Measurements from ENCODE around the gene PIGW. TPM values are rescaled to one million over a fixed set of nuclear protein-coding genes. Genes with fewer than 3 reads are reported as not detected.
"Not testable (repeated sequence)": the region's sequence is repeated elsewhere in the genome, so short reads cannot be mapped to it uniquely, and the experiment has no call there.

The PIGW gene
- polyA plus RNA-seq, 3 donors from 2014 or later = 7.2 to 18.8 (median 11.3) TPM

DNA sequence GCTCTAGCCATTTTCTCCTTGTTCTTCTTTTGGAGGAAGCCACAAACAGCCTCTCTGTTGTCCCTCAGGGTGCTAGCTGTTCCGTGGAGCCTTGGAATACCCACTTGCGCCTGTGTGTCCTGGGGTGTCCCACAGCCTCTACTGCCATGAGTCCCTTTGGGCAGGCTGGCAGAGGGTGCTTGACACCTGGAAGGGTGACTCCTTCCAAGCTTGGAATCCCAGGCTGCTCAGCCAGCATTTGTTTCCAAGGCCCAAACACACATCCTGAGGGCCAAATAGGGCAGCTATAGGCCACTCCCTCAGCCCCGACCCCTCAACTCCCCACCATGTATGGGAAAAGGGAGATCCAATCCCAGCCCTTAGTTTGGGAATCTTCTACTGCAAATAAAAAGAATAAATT lies 33.4 kb upstream of the PIGW start:
- no peaks in the 10 kb centered on the region for H3K9me3 Mint-ChIP-seq
- no peak overlapping the region for H3K4me3 Mint-ChIP-seq

DNA sequence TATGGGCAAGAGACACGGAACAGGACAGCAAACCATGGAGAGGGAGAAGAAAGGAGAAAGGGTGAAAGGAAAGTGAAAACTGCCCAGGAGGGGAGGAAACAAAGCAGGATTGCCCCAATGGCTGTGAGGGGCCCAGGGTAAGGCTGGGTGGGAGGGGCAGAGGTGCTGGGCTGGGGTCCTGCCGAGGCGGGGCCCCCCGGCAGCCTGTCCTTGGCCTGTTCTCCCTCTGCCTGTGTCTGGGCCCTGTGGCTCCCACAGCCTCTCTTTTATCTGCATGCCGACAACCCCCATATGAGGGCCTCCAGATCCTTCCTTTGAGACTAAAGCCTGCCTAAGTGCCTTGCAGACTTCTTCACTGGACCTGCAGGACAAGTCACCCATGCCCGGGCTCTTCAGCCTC lies 32.8 kb upstream of the PIGW start:
- Mint-ChIP-seq H3K9me3 (no peaks in the 10 kb centered on the region), H3K4me3 (no peak overlapping the region), H3K4me1 (no peaks in the 10 kb centered on the region), H3K36me3 (peaks cover 0 to 25% (median 14%) of the 10 kb centered on the region in 3 donors), H3K27me3 (ENCODE audit: low read depth in 3 of 3) (peaks cover 0 to 2% (median 1%) of the 10 kb centered on the region in 3 donors), H3K27ac (peak overlapping the region in 1 of 6 donors; percentile 66)
- no peak for DNase-seq

More for the DNA sequence above, 33.4 kb upstream of the PIGW start:
- peaks cover 4 to 30% (median 10%) of the 10 kb centered on the region in 3 donors for H3K36me3 Mint-ChIP-seq
- DNase-seq = no peak
- no peak overlapping the region for H3K27ac Mint-ChIP-seq
- H3K4me1 Mint-ChIP-seq = no peaks in the 10 kb centered on the region
- H3K27me3 Mint-ChIP-seq (ENCODE audit: low read depth in 3 of 3) = peaks cover 0 to 2% (median 0%) of the 10 kb centered on the region in 3 donors

DNA sequence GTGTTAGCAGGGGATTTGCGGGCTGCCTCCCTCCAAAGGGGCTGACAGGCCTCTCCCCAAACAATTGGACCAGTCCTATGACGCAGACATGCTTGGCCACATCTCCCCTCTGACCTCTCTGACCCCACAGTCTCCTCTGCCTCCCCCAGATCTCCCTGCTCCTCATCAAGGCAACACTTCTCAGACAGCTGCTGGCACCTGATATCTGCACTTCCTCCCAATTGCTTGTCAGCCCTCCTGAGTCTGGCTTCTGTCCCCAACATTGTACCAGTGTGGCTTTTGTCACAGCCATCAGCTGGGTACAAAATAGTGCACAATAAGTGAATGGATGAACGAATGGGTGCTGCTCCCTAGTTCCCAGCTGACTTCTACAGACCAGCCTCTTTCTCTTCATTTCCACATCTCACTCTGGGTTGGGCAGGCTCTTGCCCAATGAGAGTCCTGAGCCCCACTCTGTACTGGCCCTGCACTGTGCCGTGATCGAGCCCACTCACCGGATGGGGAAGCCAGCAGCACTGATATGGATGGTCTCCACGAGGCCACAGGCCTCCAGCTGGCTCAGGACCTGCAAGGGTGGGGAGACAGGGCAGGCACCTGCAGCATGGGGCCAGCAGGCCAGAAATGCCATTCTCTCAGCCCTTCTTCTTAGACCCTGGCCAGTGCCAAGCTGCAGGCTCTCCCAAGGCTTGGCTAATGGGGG lies 31.2 kb upstream of the PIGW start:
- Mint-ChIP-seq H3K27ac (peak overlapping the region in 1 of 6 donors; percentile 48), H3K4me1 (no peaks in the 10 kb centered on the region), H3K4me3 (no peak overlapping the region), H3K27me3 (ENCODE audit: low read depth in 3 of 3) (peaks cover 0 to 2% (median 1%) of the 10 kb centered on the region in 3 donors), H3K36me3 (peaks cover 0 to 23% (median 14%) of the 10 kb centered on the region in 3 donors), H3K9me3 (no peaks in the 10 kb centered on the region)
- DNase-seq = no peak

DNA sequence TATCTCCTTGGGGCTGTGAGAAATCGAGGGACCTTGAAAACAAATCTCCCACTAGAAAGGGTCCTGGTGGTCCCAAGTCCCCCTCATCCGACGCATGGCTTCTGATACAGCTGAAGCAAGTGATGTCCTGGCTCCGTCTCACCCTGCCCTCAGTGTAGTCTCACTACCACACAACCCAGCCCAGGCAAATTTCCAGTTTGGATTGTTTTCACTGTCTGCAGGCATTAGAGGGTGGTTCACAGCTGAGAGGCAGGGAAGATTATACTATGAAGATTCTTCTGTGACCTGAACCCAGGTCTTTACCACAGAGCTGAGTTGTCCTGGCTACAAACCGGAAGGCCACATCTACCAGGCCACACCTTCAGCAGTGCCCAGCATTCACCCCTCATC lies 30.6 kb upstream of the PIGW start:
- no peak for DNase-seq
- Mint-ChIP-seq H3K27me3 (ENCODE audit: low read depth in 3 of 3) (peaks cover 0 to 2% (median 1%) of the 10 kb centered on the region in 3 donors), H3K4me1 (no peaks in the 10 kb centered on the region), H3K27ac (no peak overlapping the region), H3K36me3 (peaks cover 0 to 24% (median 14%) of the 10 kb centered on the region in 3 donors), H3K4me3 (no peak overlapping the region), H3K9me3 (no peaks in the 10 kb centered on the region)

DNA sequence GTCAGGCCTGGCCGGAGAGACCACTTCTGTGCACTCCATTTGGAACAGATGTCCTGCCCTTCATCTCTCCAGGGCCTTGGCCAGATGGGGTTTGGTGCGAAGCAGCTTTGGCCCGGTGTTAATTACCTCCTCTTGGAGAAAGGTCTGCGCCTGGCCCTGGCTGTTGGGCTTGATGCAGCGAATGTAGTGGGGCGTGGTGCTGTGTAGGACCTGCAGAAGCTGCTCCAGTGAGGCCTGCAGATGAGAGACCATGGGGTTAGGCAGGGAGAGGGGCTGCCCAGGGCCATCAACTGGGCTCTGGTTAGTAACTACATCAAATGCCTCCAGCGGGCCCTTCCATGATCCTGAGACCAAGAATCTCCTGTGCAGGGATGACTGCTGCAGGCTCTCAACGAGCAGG lies 29.6 kb upstream of the PIGW start:
- Mint-ChIP-seq H3K9me3 (no peaks in the 10 kb centered on the region), H3K36me3 (peaks cover 0 to 32% (median 14%) of the 10 kb centered on the region in 3 donors), H3K27me3 (ENCODE audit: low read depth in 3 of 3) (peaks cover 0 to 2% (median 1%) of the 10 kb centered on the region in 3 donors), H3K27ac (no peak overlapping the region), H3K4me3 (no peak overlapping the region), H3K4me1 (no peaks in the 10 kb centered on the region)
- DNase-seq = no peak

DNA sequence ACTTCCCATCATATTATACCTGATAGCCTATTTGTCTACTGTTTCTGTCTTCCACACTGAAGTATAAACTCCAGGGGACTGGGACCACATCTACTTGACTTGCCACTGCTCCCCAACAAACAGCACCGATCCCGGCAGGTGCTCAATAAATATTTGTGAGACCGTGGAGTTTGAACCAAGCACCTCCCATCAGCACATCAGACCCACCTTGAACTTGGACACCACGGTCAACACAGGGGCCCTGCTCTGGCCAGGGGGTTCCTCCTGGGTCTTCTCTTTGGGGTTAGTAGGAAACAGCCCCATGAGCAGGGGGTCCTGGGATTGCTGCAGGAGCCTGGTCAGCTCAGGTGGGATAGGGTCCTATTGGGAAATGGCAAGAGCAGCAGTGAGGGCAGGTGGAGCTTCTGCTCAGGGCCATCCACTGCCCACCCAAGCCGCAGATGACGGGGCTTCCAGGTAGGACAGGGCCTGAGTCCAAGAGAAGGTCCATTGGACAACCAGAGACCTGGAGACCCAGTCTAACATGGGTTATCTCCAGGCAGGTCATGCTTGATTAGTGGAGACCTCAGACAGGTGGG lies 28.4 kb upstream of the PIGW start:
- no peak overlapping the region for H3K4me3 Mint-ChIP-seq
- H3K27ac Mint-ChIP-seq = no peak overlapping the region
- no peaks in the 10 kb centered on the region for H3K4me1 Mint-ChIP-seq
- no peak for DNase-seq
- no peaks in the 10 kb centered on the region for H3K9me3 Mint-ChIP-seq
- peaks cover 0 to 2% (median 1%) of the 10 kb centered on the region in 3 donors for H3K27me3 Mint-ChIP-seq (ENCODE audit: low read depth in 3 of 3)
- peaks cover 0 to 35% (median 19%) of the 10 kb centered on the region in 3 donors for H3K36me3 Mint-ChIP-seq

DNA sequence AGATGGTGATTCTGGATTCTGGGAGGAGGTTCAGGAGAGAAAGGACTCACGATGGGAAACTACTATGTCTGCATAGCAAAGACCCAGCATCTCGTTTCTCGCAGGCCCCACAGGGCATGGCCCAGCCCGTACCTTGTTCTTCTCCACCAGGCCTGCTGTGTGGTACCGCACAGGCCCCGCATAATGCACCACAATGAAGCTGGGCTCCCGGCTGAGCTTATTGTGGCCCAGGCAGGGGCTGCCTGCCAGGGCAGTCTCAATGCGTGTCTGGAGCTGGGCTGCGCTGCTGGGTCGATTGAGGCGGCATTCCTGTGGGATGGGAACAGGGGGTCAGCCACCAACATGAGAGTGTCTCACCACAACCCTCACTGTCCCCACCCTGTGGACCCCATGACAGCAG lies 28.0 kb upstream of the PIGW start:
- no peak for DNase-seq
- no peaks in the 10 kb centered on the region for H3K9me3 Mint-ChIP-seq
- H3K27me3 Mint-ChIP-seq (ENCODE audit: low read depth in 3 of 3) = peaks cover 0 to 2% (median 1%) of the 10 kb centered on the region in 3 donors
- peaks cover 0 to 35% (median 19%) of the 10 kb centered on the region in 3 donors for H3K36me3 Mint-ChIP-seq
- no peak overlapping the region for H3K4me3 Mint-ChIP-seq
- no peaks in the 10 kb centered on the region for H3K4me1 Mint-ChIP-seq
- H3K27ac Mint-ChIP-seq = no peak overlapping the region

DNA sequence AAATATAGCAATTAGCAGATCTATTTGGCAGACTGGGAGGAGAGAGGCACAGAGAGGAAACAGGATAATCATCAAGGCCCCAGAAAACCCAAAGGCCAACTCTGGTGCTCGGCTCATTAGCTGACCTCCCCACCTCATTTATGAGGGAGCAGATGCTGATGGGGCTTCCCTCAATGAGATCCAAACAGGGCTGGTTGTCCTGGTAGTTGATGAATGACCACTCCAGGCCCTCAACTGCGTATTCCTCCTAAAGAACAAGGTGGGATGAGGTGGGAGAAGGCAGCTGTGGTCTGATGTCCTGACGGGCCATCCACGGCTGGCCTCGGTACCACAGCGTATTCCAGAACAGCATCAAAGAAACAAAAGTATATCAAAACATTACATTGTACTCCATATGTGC lies 27.5 kb upstream of the PIGW start:
- Mint-ChIP-seq H3K9me3 (no peaks in the 10 kb centered on the region), H3K27me3 (ENCODE audit: low read depth in 3 of 3) (peaks cover 0 to 2% (median 1%) of the 10 kb centered on the region in 3 donors), H3K27ac (no peak overlapping the region), H3K4me1 (no peaks in the 10 kb centered on the region), H3K36me3 (peaks cover 0 to 33% (median 19%) of the 10 kb centered on the region in 3 donors), H3K4me3 (no peak overlapping the region)
- no peak for DNase-seq

DNA sequence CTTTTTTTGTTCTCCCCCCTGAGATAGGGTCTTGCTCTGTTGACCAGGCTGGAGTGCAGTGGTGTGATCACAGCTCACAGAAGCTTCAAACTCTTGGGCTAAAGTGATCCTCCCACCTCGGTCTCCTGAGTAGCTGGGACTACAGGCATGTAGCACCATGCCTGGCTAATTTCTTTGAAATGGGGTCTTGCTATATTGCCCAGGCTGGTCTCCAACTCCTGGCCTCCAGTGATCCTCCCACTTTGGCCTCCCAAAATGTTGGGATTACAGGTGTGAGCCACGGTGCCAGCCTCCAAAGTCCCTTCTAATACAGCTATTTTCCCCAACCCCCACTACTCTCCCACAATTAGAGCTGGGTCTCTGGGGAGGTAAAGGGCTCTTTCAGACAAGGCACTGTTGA lies 26.3 kb upstream of the PIGW start:
- H3K27ac Mint-ChIP-seq; DNase-seq; H3K27me3 Mint-ChIP-seq (ENCODE audit: low read depth in 3 of 3); H3K9me3 Mint-ChIP-seq; H3K4me1 Mint-ChIP-seq; H3K4me3 Mint-ChIP-seq: not testable (repeated sequence)
- peaks cover 0 to 35% (median 19%) of the 10 kb centered on the region in 3 donors for H3K36me3 Mint-ChIP-seq

DNA sequence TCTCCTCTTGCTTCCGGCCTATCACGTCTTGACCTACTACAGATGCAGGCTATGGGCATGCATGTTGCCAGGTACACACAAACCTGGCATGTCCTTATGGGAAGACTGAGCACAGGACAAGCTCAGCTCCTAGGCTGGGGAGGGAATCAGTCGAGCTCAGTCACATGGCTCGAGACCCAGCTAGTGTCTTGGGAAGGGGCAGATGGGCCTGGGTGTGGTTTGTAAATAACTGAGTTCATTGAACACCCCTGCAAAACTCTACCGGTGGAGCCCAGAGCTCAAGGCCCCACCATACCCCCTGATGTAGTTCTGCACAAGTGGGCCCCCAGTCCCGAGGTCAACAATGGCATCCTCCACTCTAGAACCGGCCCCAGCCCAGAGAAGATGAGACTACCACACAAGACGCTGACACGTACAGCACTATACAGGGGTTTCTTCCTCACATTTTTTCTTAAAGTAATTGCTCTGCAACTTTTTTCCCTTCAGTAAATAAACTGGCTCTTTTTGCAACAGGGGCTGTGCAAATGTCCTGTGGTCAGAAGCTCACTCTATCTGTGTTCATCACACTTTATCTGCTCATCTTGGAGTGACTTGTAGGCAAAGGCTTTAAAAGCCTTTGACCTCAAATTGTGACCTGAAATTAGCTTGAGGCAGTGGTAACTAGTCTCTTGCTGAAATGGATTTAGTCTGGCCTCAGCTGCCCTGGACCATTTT lies 25.4 kb upstream of the PIGW start:
- H3K36me3 Mint-ChIP-seq = peaks cover 0 to 33% (median 19%) of the 10 kb centered on the region in 3 donors
- H3K27ac Mint-ChIP-seq = no peak overlapping the region
- H3K4me3 Mint-ChIP-seq = no peak overlapping the region
- no peaks in the 10 kb centered on the region for H3K4me1 Mint-ChIP-seq
- peaks cover 0 to 1% (median 0%) of the 10 kb centered on the region in 3 donors for H3K27me3 Mint-ChIP-seq (ENCODE audit: low read depth in 3 of 3)
- DNase-seq = no peak
- H3K9me3 Mint-ChIP-seq = no peaks in the 10 kb centered on the region

DNA sequence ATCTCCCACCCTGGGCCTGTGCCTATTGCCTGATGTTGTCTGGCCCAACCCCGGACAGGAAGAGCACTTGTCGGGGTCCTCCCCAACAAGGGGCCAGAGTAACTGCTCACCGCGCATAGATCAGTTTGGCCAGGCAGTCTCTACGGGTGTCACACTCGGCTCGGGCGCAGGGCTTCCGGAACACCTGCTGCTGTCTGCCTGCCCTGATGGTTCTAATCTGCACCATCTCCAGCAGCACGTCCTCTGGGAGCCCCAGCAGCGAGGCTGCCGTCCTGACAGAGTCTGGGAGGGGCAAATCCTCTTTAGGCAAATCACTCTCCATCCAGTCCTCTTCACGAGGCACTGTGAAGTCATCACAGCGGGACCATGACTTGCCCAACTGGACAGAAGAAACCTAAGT lies 24.2 kb upstream of the PIGW start:
- peaks cover 0 to 37% (median 16%) of the 10 kb centered on the region in 3 donors for H3K36me3 Mint-ChIP-seq
- no peaks in the 10 kb centered on the region for H3K9me3 Mint-ChIP-seq

DNA sequence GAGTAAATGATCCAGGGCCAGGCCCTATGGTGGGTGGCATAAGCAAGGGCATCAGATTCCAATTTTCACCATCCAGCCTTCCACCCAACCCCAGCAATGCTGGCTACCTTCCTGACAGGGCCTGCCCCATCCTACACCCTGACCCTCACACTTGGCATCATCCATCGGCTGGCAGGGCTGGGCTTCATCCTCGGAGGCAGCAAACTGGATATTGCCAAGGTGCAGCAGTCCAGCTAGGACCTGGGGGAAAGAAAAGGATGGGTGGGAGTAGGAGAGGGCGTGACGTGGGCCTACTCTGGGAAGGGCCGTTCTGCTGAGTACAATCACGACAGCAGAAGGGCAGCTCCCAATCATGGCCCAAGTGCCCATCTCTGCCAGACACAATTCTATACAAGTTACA lies 23.6 kb upstream of the PIGW start:
- H3K27ac Mint-ChIP-seq = no peak overlapping the region
- H3K4me1 Mint-ChIP-seq = no peaks in the 10 kb centered on the region
- H3K4me3 Mint-ChIP-seq = no peak overlapping the region
- no peaks in the 10 kb centered on the region for H3K9me3 Mint-ChIP-seq
- H3K27me3 Mint-ChIP-seq (ENCODE audit: low read depth in 3 of 3) = peaks cover 0 to 1% (median 0%) of the 10 kb centered on the region in 3 donors
- H3K36me3 Mint-ChIP-seq = peaks cover 0 to 39% (median 10%) of the 10 kb centered on the region in 3 donors
- no peak for DNase-seq

More for the DNA sequence above, 24.2 kb upstream of the PIGW start:
- no peak for DNase-seq
- no peak overlapping the region for H3K27ac Mint-ChIP-seq
- H3K4me3 Mint-ChIP-seq = no peak overlapping the region
- H3K4me1 Mint-ChIP-seq = no peaks in the 10 kb centered on the region
- H3K27me3 Mint-ChIP-seq (ENCODE audit: low read depth in 3 of 3) = peaks cover 0 to 1% (median 0%) of the 10 kb centered on the region in 3 donors

DNA sequence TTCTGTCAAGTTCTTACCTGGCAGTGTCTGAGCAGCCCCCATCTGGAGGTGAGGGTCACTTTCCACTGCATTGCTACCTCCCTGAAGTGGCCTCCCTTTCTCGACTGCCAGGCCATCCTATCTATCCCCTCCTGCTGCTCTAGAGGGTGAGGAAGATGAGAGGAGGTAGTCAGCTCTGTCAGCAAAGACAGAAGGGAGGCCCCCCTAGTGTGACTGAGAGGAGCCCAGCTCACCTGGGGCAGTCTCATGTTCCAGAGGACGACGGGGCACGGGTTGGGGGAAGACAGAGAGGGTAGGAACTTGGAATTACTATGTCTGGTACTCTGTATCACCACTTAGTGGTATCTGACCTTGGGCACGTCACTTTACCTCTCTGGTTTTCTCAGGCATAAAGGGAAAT lies 22.1 kb upstream of the PIGW start:
- H3K4me1 Mint-ChIP-seq = no peaks in the 10 kb centered on the region
- no peaks in the 10 kb centered on the region for H3K27me3 Mint-ChIP-seq (ENCODE audit: low read depth in 3 of 3)
- H3K9me3 Mint-ChIP-seq = no peaks in the 10 kb centered on the region
- peaks cover 0 to 36% (median 5%) of the 10 kb centered on the region in 3 donors for H3K36me3 Mint-ChIP-seq
- H3K4me3 Mint-ChIP-seq = no peak overlapping the region
- no peak overlapping the region for H3K27ac Mint-ChIP-seq
- DNase-seq = no peak

DNA sequence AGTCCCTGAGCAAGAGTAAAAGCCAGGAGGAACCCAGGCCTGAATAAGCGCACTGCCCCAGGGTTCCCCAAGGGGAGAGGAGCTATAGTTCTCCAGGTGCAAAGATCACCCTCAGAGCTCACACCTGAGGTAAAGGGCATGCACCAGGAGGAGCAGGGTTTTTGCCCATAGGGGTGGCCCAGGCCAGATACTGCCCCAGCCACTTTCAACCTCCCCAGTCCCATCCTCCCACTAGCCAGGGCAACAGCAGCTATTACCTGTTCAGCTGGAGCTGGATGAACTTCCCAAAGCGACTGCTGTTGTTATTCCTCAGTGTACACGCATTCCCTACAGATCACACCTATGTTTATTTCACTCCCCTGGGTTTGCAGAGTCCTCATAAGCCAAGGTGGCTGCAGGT lies 19.9 kb upstream of the PIGW start:
- H3K27me3 Mint-ChIP-seq (ENCODE audit: low read depth in 3 of 3) = no peaks in the 10 kb centered on the region
- no peak for DNase-seq
- no peaks in the 10 kb centered on the region for H3K9me3 Mint-ChIP-seq
- H3K27ac Mint-ChIP-seq = no peak overlapping the region
- H3K36me3 Mint-ChIP-seq = peaks cover 0 to 30% (median 14%) of the 10 kb centered on the region in 3 donors
- H3K4me3 Mint-ChIP-seq = no peak overlapping the region
- no peaks in the 10 kb centered on the region for H3K4me1 Mint-ChIP-seq

Data from immature natural killer cell (primary cell).